ENCODE results near the gene PRDM1. TPM values are rescaled to one million over a fixed set of nuclear protein-coding genes. Genes with fewer than 3 reads are reported as not detected.

PRDM1 gene
- total RNA-seq, 2 experiments from 2014 or later, result 20.2 to 21.1 TPM

DNA sequence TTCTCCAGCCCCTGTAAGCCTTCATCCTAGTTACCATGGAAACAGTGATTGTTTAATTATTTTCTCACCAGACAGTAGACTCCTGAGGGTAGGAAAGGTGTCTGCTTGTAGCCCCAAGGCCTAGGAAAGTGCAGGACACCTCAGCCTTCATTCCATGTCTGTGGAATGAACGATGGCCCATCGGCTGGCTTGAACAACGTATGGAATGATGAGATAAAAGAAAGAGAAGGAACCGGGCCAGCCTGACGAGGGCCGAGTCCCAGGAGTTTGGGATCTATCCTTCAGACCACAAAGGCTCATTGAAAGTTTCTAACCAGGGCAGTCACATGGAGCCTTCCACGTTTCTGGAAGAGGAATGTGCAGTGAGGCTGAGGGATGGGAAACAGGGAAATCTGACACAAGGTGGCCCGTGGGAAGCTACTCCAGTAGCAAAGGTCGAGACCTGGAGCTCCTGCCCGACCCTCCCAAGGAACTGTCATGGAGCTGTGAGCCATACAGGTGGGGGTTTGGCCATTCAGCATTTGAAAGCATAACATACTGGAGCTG is 46.1 kb downstream of the PRDM1 start:
- Mint-ChIP-seq H3K27ac (no peak overlapping the region), H3K9me3 (no peaks in the 10 kb centered on the region), H3K4me1 (peaks cover 11% of the 10 kb centered on the region), H3K27me3 (peaks cover 6% of the 10 kb centered on the region), H3K36me3 (no peaks in the 10 kb centered on the region), H3K4me3 (no peak overlapping the region)
- DNase-seq (no peak), ATAC-seq (ENCODE audit: low read depth) (no peak)
- POLR2A ChIA-PET, result no interaction called here

DNA sequence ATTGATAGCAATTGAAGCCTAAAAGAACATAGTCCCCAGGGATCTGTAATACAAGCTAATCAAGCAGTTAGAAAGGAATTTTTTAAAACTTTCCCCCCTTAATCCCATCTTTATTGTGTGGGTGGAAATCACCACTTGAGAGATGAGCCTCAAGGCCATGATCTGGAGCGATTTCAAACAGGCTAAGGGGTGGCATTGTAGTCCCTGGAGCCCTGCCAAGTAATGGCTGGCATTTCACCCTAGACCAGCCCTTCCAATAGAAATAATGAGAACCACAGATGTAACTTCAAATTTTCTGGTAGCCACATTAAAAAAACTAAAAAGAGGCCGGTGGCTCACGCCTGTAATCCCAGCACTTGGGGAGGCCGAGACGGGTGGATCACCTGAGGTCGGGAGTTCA is 46.9 kb downstream of the PRDM1 start:
- POLR2A ChIA-PET, result no interaction called here
- H3K36me3 Mint-ChIP-seq, result no peaks in the 10 kb centered on the region

DNA sequence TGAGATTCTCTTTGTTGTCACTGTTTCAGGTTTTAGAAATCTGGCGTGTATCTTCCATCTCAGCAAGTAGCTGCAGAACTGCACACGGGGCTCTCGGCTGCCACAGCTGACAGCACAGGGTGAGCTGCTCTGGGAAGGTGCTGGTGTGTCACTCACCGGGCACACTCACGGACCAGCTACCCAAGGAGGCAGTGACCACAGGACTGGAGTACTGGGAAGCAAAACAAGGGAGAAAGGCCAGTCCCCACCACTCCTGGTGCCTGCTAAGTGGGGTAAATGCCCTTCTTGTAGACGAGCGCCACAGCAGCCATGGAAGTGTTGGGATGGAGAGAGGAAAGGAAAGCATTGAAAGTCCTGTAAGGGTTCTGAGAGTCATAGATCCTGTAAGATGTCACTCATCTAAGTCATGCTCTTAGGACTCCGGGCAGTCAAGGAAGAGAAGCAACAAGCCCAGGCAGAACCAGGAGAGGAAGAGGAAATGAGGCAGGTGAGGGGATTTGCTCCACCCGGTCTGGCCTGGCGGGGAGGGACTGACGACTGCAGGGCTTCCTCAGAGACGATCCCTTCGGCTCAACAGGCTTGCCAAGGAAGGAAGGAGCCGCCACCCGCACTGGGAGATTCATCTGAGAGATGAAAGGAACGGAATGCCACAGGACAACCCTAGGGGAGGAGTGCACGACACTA is 48.1 kb downstream of the PRDM1 start:
- ATAC-seq (ENCODE audit: low read depth) (no peak), DNase-seq (no peak)
- H3K9me3 Mint-ChIP-seq, result no peaks in the 10 kb centered on the region
- H3K27me3 Mint-ChIP-seq, result no peaks in the 10 kb centered on the region
- POLR2A ChIA-PET, result no interaction called here
- H3K27ac Mint-ChIP-seq, result no peak overlapping the region
- H3K4me3 Mint-ChIP-seq, result no peak overlapping the region
- peaks cover 13% of the 10 kb centered on the region for H3K4me1 Mint-ChIP-seq
- H3K36me3 Mint-ChIP-seq, result no peaks in the 10 kb centered on the region

More for the DNA sequence above, 46.9 kb downstream of the PRDM1 start:
- DNase-seq, result no peak
- Mint-ChIP-seq H3K4me3 (no peak overlapping the region), H3K27ac (no peak overlapping the region), H3K4me1 (peaks cover 14% of the 10 kb centered on the region), H3K9me3 (no peaks in the 10 kb centered on the region), H3K27me3 (peaks cover 6% of the 10 kb centered on the region)
- no peak for ATAC-seq (ENCODE audit: low read depth)

DNA sequence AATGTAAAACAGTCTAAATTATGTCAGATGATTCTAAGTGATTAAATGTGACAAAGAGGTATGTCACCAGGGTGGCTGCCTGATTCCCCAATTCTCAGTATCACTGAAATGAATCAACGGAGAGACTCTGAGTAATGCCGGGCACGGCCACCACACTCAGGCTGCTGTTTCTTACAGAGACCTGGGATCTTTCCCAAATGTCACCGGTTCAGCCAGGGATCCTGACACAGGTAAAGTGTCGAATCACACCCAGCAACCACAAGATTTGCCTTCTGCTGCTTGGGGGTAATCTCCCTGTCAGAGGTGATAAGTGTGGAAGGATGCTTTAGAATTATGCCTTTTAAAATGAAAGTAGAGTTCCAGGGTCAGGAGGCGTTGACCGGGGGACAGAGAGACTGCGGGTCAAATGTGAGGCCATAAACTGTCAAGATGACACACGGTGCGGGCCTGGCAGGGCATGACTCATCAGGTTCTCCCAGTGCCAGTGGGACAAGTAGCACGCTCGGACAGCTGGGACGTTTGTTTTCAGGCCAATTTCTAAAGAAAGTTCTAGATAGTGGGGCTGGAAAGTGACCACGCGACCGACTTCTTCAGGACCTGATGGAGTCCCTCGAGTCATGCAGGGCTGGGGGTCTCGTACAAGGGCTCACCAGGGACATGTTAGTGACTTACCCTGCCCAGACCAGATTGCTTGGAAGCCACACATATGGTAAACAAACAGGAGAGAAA is 48.9 kb downstream of the PRDM1 start:
- DNase-seq (no peak), ATAC-seq (ENCODE audit: low read depth) (no peak)
- Mint-ChIP-seq H3K36me3 (no peaks in the 10 kb centered on the region), H3K9me3 (no peaks in the 10 kb centered on the region), H3K27ac (no peak overlapping the region), H3K27me3 (no peaks in the 10 kb centered on the region), H3K4me3 (no peak overlapping the region), H3K4me1 (peaks cover 11% of the 10 kb centered on the region)
- POLR2A ChIA-PET, result no interaction called here

DNA sequence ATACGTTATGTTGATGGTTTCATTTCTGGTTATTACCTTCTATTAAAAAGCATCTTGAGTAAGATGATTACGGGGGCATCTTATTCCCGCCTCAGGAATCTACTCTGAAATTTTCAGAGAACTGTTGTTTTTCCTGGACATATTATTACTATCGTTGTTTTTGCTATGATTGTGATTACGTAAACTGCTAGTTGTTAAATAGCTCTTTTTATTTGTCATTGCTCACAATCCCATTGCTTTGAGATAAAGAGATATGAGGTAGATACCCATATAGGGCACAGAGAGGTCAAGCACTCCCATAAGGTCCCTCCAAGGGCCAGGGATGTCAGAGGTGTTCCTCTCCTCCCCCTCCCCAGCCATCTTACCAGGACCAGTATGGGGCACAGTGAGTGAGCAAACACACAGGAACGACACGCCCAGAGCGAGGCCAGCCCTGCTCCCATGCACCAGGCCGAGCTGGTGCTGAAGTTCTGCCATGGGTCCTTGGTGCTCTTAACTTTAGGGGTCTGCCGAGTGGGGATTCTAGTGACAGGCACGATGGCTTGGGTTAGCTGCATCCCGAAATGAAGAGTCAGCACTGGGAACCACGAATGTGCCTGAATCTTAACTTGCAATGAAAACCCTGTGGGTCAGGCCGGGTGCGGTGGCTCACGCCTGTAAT is 49.9 kb downstream of the PRDM1 start:
- Mint-ChIP-seq H3K4me3 (no peak overlapping the region), H3K27ac (no peak overlapping the region), H3K4me1 (peaks cover 15% of the 10 kb centered on the region), H3K9me3 (no peaks in the 10 kb centered on the region), H3K36me3 (no peaks in the 10 kb centered on the region), H3K27me3 (no peaks in the 10 kb centered on the region)
- DNase-seq, result no peak
- POLR2A ChIA-PET, result no interaction called here
- no peak for ATAC-seq (ENCODE audit: low read depth)

DNA sequence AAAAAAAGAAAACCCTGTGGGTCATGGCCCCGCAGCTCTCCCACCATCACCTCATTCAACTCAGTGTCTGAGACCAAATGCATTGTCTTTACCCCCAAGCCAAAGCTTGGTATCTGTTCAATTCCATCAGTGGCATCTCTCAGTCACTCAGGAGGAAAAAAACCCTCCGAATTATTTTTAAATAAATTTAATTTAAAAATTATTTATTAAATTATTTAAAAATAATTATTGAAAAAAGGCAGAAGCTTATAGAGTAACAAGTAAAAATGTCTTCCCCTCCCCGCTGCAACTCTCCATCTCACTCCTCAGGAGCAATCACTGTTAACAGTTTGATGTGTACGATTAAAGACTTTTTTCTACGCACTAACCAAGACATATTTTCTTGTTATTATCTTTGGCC is 50.7 kb downstream of the PRDM1 start:
- POLR2A ChIA-PET, result no interaction called here
- DNase-seq (no peak), ATAC-seq (ENCODE audit: low read depth) (no peak)
- H3K36me3 Mint-ChIP-seq, result no peaks in the 10 kb centered on the region
- peaks cover 22% of the 10 kb centered on the region for H3K4me1 Mint-ChIP-seq
- no peaks in the 10 kb centered on the region for H3K27me3 Mint-ChIP-seq
- no peak overlapping the region for H3K27ac Mint-ChIP-seq
- H3K9me3 Mint-ChIP-seq, result no peaks in the 10 kb centered on the region
- H3K4me3 Mint-ChIP-seq, result no peak overlapping the region

DNA sequence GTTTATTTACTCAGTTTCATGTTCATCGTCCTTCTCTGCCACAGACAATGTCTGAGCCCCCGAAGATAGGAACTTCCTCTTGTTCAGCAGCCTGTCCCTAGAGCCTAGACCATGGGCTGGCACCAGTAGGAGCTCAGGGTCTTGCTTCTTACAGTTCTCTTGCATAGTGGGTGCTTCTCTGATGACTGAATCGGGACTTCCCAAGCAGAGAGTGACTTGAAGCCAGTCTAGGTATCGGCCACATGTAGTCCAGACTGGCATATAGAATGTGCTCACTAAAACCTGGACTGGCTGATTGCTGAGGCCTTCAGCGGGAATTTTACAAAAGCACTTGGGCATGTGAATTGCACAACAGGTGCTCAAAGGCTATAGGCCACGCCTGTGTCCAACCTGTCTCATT is 52.0 kb downstream of the PRDM1 start:
- POLR2A ChIA-PET, result no interaction called here
- Mint-ChIP-seq H3K4me1 (peaks cover 35% of the 10 kb centered on the region), H3K27ac (no peak overlapping the region), H3K27me3 (no peaks in the 10 kb centered on the region), H3K4me3 (no peak overlapping the region), H3K36me3 (no peaks in the 10 kb centered on the region), H3K9me3 (no peaks in the 10 kb centered on the region)
- DNase-seq (no peak), ATAC-seq (ENCODE audit: low read depth) (no peak)

DNA sequence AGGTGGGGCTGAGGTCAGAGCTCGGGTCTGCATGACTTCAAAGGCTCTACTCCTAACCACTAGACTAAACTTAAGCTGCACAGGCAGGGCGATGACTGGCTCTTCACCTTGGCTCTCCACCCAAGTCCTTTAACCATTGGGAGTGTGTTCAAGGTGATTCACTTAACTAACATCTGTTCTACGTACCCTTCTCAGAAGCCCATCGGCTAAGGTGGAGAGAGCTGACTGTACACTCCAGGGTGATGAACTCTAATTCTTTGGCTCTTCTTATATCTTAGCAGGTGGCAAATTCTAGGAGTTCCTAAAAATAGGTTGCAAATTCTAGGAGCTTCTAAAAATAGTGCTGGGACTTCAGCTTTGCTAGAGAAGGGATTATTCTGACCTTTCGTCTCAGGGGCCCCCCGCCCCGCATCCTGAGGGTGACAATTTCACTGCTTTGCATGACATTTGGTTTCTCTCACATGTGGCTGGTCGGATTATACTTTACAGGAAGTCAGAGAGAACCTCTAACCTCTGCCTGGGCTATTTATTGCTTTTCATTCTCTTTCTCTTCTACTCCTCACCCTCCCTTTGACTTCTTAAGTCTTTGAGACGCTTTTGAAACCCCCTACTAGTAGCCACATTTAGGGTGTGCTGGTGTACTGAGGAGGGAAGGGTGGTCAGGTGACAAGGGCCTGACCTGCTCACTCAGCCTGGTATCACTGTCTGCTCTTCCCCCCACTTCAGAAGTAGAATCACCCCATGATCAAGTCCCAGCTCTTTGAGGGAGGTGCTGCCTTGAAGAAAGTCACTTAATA is 55.5 kb downstream of the PRDM1 start:
- no peaks in the 10 kb centered on the region for H3K9me3 Mint-ChIP-seq
- H3K36me3 Mint-ChIP-seq, result peaks cover 1% of the 10 kb centered on the region
- peaks cover 56% of the 10 kb centered on the region for H3K4me1 Mint-ChIP-seq
- peak; percentile 85 for ATAC-seq (ENCODE audit: low read depth)
- H3K4me3 Mint-ChIP-seq, result peak overlapping the region; percentile 70
- peak overlapping the region; percentile 97 for H3K27ac Mint-ChIP-seq
- no peaks in the 10 kb centered on the region for H3K27me3 Mint-ChIP-seq
- POLR2A ChIA-PET, result interaction anchor here (0.8 to 4.9 kb wide), 19 partner anchors 8 to 184 kb away, joined by 3 to 59 read pairs (median 5); partner anchors contain the start of gene ATG5
- peak; percentile 73 for DNase-seq

DNA sequence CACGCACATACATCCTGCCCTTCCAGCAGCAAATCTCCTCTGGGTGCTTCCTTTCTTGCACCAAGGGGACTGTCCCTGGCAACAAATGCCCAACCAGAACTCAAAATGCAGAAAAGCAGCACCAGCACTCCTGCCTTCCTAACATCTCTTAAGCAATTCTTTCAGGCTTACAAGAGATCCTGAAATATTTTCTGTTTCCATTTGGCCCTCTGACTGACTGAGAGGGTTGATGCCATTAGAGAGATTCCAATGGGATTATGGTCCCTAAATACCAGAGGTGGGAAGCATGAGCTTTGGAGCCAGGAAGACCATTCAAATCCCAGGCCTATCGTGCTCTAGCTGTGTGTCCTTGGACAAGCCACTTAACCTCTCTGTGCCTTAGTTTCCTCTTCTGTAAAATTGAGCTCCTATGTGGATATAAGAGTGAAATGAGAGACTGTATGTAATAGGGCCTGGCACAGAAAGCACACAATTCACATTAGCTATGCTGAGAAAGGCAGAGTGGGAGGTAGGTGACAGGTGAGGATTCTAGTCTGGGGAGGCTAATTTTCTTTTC is 56.8 kb downstream of the PRDM1 start:
- Mint-ChIP-seq H3K9me3 (no peaks in the 10 kb centered on the region), H3K27ac (peak overlapping the region; percentile 97), H3K27me3 (no peaks in the 10 kb centered on the region), H3K4me3 (peak overlapping the region; percentile 70), H3K4me1 (peaks cover 62% of the 10 kb centered on the region), H3K36me3 (peaks cover 1% of the 10 kb centered on the region)
- ATAC-seq (ENCODE audit: low read depth) (no peak), DNase-seq (no peak)
- POLR2A ChIA-PET, result interaction anchor here (1.3 to 4.9 kb wide), 4 partner anchors 21 to 183 kb away, joined by 3 to 59 read pairs (median 24); partner anchors contain the start of gene ATG5

DNA sequence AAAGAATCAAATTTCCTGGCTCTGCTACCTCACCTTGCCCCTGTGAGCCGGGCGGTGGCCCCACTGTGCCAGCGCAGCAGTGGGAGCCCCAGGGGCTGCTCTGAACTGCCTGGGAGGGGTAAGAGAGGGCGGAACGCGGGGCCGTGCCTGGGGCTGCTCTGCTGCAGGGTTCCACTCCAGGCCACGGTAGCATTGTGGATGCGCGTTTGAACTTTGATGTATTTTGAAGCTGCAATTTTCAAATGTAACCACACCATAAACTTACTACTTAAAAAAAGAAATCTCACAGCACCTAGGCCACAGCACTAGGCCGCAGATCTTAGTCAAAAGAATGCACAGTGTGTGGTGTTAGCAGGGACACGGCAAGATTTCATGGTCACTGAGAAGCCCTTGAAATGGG is 57.5 kb downstream of the PRDM1 start:
- DNase-seq, result peak; percentile 48
- Mint-ChIP-seq H3K4me3 (peak overlapping the region; percentile 70), H3K4me1 (peaks cover 65% of the 10 kb centered on the region), H3K36me3 (peaks cover 1% of the 10 kb centered on the region), H3K27ac (peak overlapping the region; percentile 97), H3K27me3 (no peaks in the 10 kb centered on the region), H3K9me3 (no peaks in the 10 kb centered on the region)
- ATAC-seq (ENCODE audit: low read depth), result no peak
- POLR2A ChIA-PET, result interaction anchor here (3.3 to 4.9 kb wide), 2 partner anchors 20 to 46 kb away, joined by 28 to 59 read pairs; no protein-coding TSS in a partner anchor

DNA sequence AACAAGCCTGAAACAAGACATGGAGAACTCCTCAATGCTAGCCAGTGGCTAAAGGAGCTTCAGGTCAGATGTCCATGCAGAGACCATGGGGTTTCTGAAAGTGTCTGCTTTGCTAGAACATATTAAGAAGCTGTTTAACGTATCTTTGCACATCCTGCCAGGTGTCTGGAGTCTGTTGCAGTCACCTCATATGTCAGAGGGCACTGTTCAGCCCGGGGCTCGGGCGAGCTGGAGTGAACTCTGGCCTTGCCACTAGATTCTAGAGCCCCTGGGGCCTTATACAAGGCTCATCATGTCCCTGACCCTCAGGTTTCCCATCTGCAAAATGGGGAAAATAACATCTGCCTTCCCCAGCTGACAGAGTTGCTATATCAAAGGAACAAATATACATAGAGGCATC is 59.0 kb downstream of the PRDM1 start:
- H3K4me3 Mint-ChIP-seq, result no peak overlapping the region
- ATAC-seq (ENCODE audit: low read depth) (no peak), DNase-seq (no peak)
- POLR2A ChIA-PET, result interaction anchor here (1.6 kb wide), 1 partner anchor 28 kb away, joined by 4 read pairs; no protein-coding TSS in a partner anchor
- H3K27ac Mint-ChIP-seq, result peak overlapping the region; percentile 14
- H3K9me3 Mint-ChIP-seq, result peaks cover 1% of the 10 kb centered on the region
- H3K27me3 Mint-ChIP-seq, result no peaks in the 10 kb centered on the region
- H3K36me3 Mint-ChIP-seq, result peaks cover 3% of the 10 kb centered on the region
- peaks cover 77% of the 10 kb centered on the region for H3K4me1 Mint-ChIP-seq

DNA sequence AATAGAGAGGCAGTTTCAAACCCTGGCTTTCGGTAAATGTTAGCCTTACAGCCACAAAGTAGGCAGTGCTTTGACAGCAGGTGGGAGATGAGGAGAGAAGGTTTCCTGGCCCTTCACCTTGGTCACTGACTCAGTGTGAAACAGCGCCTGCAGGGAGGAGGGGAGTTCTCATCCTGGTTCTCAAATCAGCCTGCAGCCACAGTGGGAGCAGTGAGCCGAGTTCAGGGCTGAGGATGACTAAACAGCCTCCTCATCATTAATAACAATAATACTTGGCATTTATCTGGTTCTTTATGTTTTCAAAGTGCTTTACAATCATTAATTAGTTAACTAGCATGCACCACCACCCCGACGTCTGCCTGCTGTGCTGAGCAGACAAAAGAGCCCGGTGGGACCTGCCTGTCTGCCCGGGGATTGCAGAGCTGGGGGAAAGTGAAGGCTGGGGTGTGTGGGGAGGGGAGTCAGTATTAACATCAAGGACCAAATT is 59.6 kb downstream of the PRDM1 start:
- H3K36me3 Mint-ChIP-seq, result peaks cover 3% of the 10 kb centered on the region
- no peak for DNase-seq
- H3K9me3 Mint-ChIP-seq, result peaks cover 1% of the 10 kb centered on the region
- H3K4me1 Mint-ChIP-seq, result peaks cover 73% of the 10 kb centered on the region
- no peaks in the 10 kb centered on the region for H3K27me3 Mint-ChIP-seq
- H3K27ac Mint-ChIP-seq, result peak overlapping the region; percentile 75
- POLR2A ChIA-PET, result interaction anchor here (1.6 kb wide), 1 partner anchor 28 kb away, joined by 4 read pairs; no protein-coding TSS in a partner anchor
- H3K4me3 Mint-ChIP-seq, result peak overlapping the region; percentile 0
- no peak for ATAC-seq (ENCODE audit: low read depth)

Measured in activated naive CD8-positive, alpha-beta T cell treated with anti-CD3 and anti-CD28 coated beads, Interleukin-2, amount 10 ng/mL, durations not matched to agents 7 days and 5 days (primary cell).